H1 (cell line): ENCODE data around the gene SSBP3. TPM values are rescaled to one million over a fixed set of nuclear protein-coding genes. Genes with fewer than 3 reads are reported as not detected.
A peak's percentile ranks its signal among the peaks of the same experiment; 100 is the strongest.

Source experiments
- CTCF ChIA-PET: fragments of 300-600 bp; sonication (Branson Sonifier 250); formaldehyde crosslinking; loops from one replicate; lab custom pipeline; 2021; ENCODE audit not compliant: partially characterized antibody; lab: Charles Lee
- POLR2A ChIA-PET: fragments of 300-600 bp; sonication (Branson Sonifier 250); formaldehyde crosslinking; loops from one replicate; lab custom pipeline; 2021; ENCODE audit warnings: inconsistent platforms; ENCODE audit not compliant: partially characterized antibody; lab: Charles Lee
- DNase-seq, 2 experiments: peaks; one replicate each; pipeline versions ENCODE4 v3.0.0 to v3.0.0-alpha.2; 2010 to 2022; ENCODE audit warnings: low spot score in 2 of 2, low read depth in 1 of 2, mixed read lengths in 1 of 2
- FAIRE-seq: peaks from 2 replicates; lab custom pipeline; 2011; peaks lifted over from hg19 to GRCh38; lab: Jason Lieb, UNC
- H2AFZ ChIP-seq: 2 replicates; pipeline ENCODE4 v1.8.1; 2012; ENCODE audit warnings: low read length, inconsistent platforms
- H2AK5ac ChIP-seq: 2 replicates; pipeline ENCODE4 v1.6.1; 2013; ENCODE audit warnings: low read depth, low read length
- H2BK120ac ChIP-seq: replicated peaks from 2 replicates; pipeline ENCODE3; 2013; ENCODE audit warnings: low read depth, low read length, inconsistent platforms
- H2BK12ac ChIP-seq: 2 replicates; pipeline ENCODE4 v1.6.1; 2013; ENCODE audit warnings: low read depth, low read length
- H2BK15ac ChIP-seq: 2 replicates; pipeline ENCODE4 v1.6.1; 2013; ENCODE audit warnings: low read length
- H2BK20ac ChIP-seq: 2 replicates; pipeline ENCODE4 v1.6.1; 2013; ENCODE audit warnings: low read length
- H2BK5ac ChIP-seq: 2 replicates; pipeline ENCODE4 v1.6.1; 2013; ENCODE audit warnings: low read depth, low read length
- H3K14ac ChIP-seq: 2 replicates; pipeline ENCODE4 v1.6.1; 2013; ENCODE audit warnings: inconsistent platforms; ENCODE audit not compliant: insufficient read length
- H3K18ac ChIP-seq: 2 replicates; pipeline ENCODE4 v1.6.1; 2013; ENCODE audit warnings: low read length; ENCODE audit errors: extremely low read depth
- H3K23ac ChIP-seq: 2 replicates; pipeline ENCODE4 v1.6.1; 2013; ENCODE audit warnings: inconsistent platforms; ENCODE audit not compliant: insufficient read length
- H3K23me2 ChIP-seq: 2 replicates; pipeline ENCODE4 v1.6.1; 2013; ENCODE audit warnings: low read depth, low read length
- H3K27ac ChIP-seq: 2 replicates; pipeline ENCODE4 v1.6.1; 2011; ENCODE audit warnings: low read depth, low read length, inconsistent platforms
- H3K27me3 ChIP-seq, 4 experiments: replicated peaks in 1 of 4; 1 replicate in 1 of 4; 2 replicates in 3 of 4; pipeline versions ENCODE4 v1.6.1 to v1.8.1; 2011 to 2013; ENCODE audit warnings: low read length in 3 of 4, mild to moderate bottlenecking in 3 of 4, inconsistent platforms in 2 of 4, mixed read lengths in 2 of 4, moderate library complexity in 1 of 4; ENCODE audit not compliant: control insufficient read depth in 3 of 4, insufficient read depth in 3 of 4; ENCODE audit errors: extremely low read depth in 1 of 4
- H3K36me3 ChIP-seq, 4 experiments: 2 replicates each; pipeline versions ENCODE4 v1.6.1 to v1.8.1; 2011 to 2013; ENCODE audit warnings: mild to moderate bottlenecking in 4 of 4, low read length in 3 of 4, moderate library complexity in 2 of 4, control low read depth in 1 of 4, inconsistent platforms in 1 of 4; ENCODE audit not compliant: insufficient read depth in 4 of 4, control insufficient read depth in 2 of 4
- H3K4ac ChIP-seq: replicated peaks from 2 replicates; pipeline ENCODE3; 2013; ENCODE audit warnings: low read length, low read depth, mixed read lengths, inconsistent platforms; ENCODE audit not compliant: insufficient read length
- H3K4me1 ChIP-seq, 4 experiments: replicated peaks in 1 of 4; 1 replicate in 1 of 4; 2 replicates in 3 of 4; pipeline versions ENCODE4 v1.6.1 to v1.8.1; 2011 to 2013; ENCODE audit warnings: low read length in 3 of 4, inconsistent platforms in 2 of 4, mixed read lengths in 1 of 4; ENCODE audit not compliant: insufficient read depth in 4 of 4, control insufficient read depth in 3 of 4
- H3K4me2 ChIP-seq, 2 experiments: 2 replicates each; pipeline versions ENCODE4 v1.6.1 to v1.8.1; 2011 to 2013; ENCODE audit warnings: low read depth in 2 of 2, low read length in 2 of 2, control low read depth in 1 of 2, inconsistent platforms in 1 of 2, mild to moderate bottlenecking in 1 of 2; ENCODE audit not compliant: insufficient read depth in 1 of 2
- H3K4me3 ChIP-seq, 4 experiments: fragments of 200-600, 300-600 bp in 1 of 4; sonication (generic), shearing (Covaris generic), sonication (Bioruptor Twin) in 1 of 4; 2 replicates each; pipeline versions ENCODE4 v1.5.1 to v1.8.1; 2011 to 2016; ENCODE audit warnings: low read length in 4 of 4, low read depth in 3 of 4, control low read depth in 2 of 4, inconsistent platforms in 2 of 4, mild to moderate bottlenecking in 2 of 4, mixed read lengths in 1 of 4, moderate library complexity in 1 of 4; ENCODE audit not compliant: insufficient read depth in 2 of 4; ENCODE audit errors: extremely low read depth in 1 of 4
- H3K56ac ChIP-seq: replicated peaks from 2 replicates; pipeline ENCODE3; 2013; ENCODE audit warnings: low read depth, mild to moderate bottlenecking, mixed read lengths, low read length, inconsistent platforms; ENCODE audit not compliant: insufficient read length
- H3K79me1 ChIP-seq: 2 replicates; pipeline ENCODE4 v1.6.1; 2013; ENCODE audit warnings: low read depth, low read length, control low read depth
- H3K79me2 ChIP-seq, 2 experiments: 2 replicates each; pipeline versions ENCODE4 v1.6.1 to v1.8.1; 2012 to 2013; ENCODE audit warnings: low read length in 2 of 2, mild to moderate bottlenecking in 2 of 2, inconsistent platforms in 1 of 2; ENCODE audit not compliant: insufficient read depth in 2 of 2, control insufficient read depth in 1 of 2
- H3K9ac ChIP-seq, 4 experiments: replicated peaks in 1 of 4; 1 replicate in 1 of 4; 2 replicates in 3 of 4; pipeline versions ENCODE4 v1.6.1 to v1.8.1; 2011 to 2013; ENCODE audit warnings: low read depth in 3 of 4, low read length in 3 of 4, control low read depth in 2 of 4, mild to moderate bottlenecking in 2 of 4, moderate library complexity in 2 of 4, inconsistent platforms in 1 of 4; ENCODE audit errors: extremely low read depth in 1 of 4
- H3K9me3 ChIP-seq, 2 experiments: 2 replicates each; pipeline versions ENCODE4 v1.6.1 to v1.8.1; 2012 to 2013; ENCODE audit warnings: mild to moderate bottlenecking in 2 of 2, moderate library complexity in 2 of 2, control low read depth in 1 of 2, inconsistent platforms in 1 of 2, low read depth in 1 of 2, low read length in 1 of 2, mixed read lengths in 1 of 2; ENCODE audit not compliant: insufficient read depth in 2 of 2
- H4K20me1 ChIP-seq, 2 experiments: replicated peaks in 1 of 2; 2 replicates each; pipeline versions ENCODE3 to v1.8.1; 2011 to 2013; ENCODE audit warnings: inconsistent platforms in 2 of 2, low read length in 2 of 2, mild to moderate bottlenecking in 1 of 2; ENCODE audit not compliant: insufficient read depth in 2 of 2, control insufficient read depth in 1 of 2
- H4K5ac ChIP-seq: 2 replicates; pipeline ENCODE4 v1.6.1; 2013; ENCODE audit warnings: low read length, low read depth, mixed read lengths, inconsistent platforms; ENCODE audit not compliant: insufficient read length
- H4K8ac ChIP-seq: 2 replicates; pipeline ENCODE4 v1.8.0; 2013; ENCODE audit warnings: mild to moderate bottlenecking, moderate library complexity, low read length, inconsistent platforms; ENCODE audit not compliant: insufficient read depth; ENCODE audit errors: extremely low read depth
- H4K91ac ChIP-seq: replicated peaks from 2 replicates; pipeline ENCODE3; 2013; ENCODE audit warnings: low read length, mixed read lengths, inconsistent platforms; ENCODE audit not compliant: insufficient read length
- CBX5 ChIP-seq: fragments of 300-800, 300-1000 bp; sonication (generic); IDR thresholded peaks from 2 replicates; pipeline ENCODE4 v1.7.1; 2016; ENCODE audit warnings: antibody characterized with exemption, low read length, low read depth
- CTCF ChIP-seq, 3 experiments: IDR thresholded peaks; 1 replicate in 2 of 3; 2 replicates in 1 of 3; pipeline versions ENCODE4 v1.5.1 to v1.6.1; 2011; ENCODE audit warnings: low read length in 3 of 3, mild to moderate bottlenecking in 3 of 3, inconsistent platforms in 2 of 3, low read depth in 1 of 3, moderate library complexity in 1 of 3; ENCODE audit not compliant: insufficient read depth in 1 of 3; ENCODE audit errors: control extremely low read depth in 1 of 3
- EP300 ChIP-seq, 2 experiments: IDR thresholded peaks; 1 replicate in 1 of 2; 2 replicates in 1 of 2; pipeline ENCODE4 v1.6.1; 2011 to 2012; ENCODE audit warnings: low read depth in 2 of 2, low read length in 2 of 2, mild to moderate bottlenecking in 2 of 2, borderline replicate concordance in 1 of 2, inconsistent platforms in 1 of 2, moderate library complexity in 1 of 2
- MAFK ChIP-seq: IDR thresholded peaks from 2 replicates; pipeline ENCODE4 v1.6.1; 2012; ENCODE audit warnings: low read depth, mild to moderate bottlenecking, improper control_type of control experiment, low read length
- POU5F1 ChIP-seq: IDR thresholded peaks from 2 replicates; pipeline ENCODE4 v1.6.1; 2011; ENCODE audit warnings: low read depth, mild to moderate bottlenecking, low read length, moderate library complexity
- RAD21 ChIP-seq, 2 experiments: IDR thresholded peaks in 1 of 2; conservative IDR thresholded peaks in 1 of 2; 2 replicates each; pipeline ENCODE4 v1.6.1; 2011; ENCODE audit warnings: low read depth in 2 of 2, low read length in 2 of 2, improper control_type of control experiment in 1 of 2, inconsistent platforms in 1 of 2, mild to moderate bottlenecking in 1 of 2, moderate library complexity in 1 of 2
- SP1 ChIP-seq: IDR thresholded peaks from 2 replicates; pipeline ENCODE4 v1.6.1; 2011; ENCODE audit warnings: low read depth, low read length
- SP4 ChIP-seq: IDR thresholded peaks from 2 replicates; pipeline ENCODE4 v1.6.1; 2012; ENCODE audit warnings: low read length, inconsistent platforms
- WGBS, 2 experiments: shearing (Covaris generic) in 1 of 2; methylation state at CpG; one replicate each; pipeline versions ENCODE4 v1.1.6 to v1.1.7; 2013 to 2015; ENCODE audit warnings: low lambda C conversion rate in 2 of 2, mixed read lengths in 2 of 2, inconsistent platforms in 1 of 2, low coverage in 1 of 2, missing lambda C conversion rate in 1 of 2; ENCODE audit not compliant: insufficient replicate concordance in 2 of 2, insufficient coverage in 1 of 2, insufficient read length in 1 of 2; ENCODE audit errors: extremely low coverage in 1 of 2, missing lambda C conversion rate in 1 of 2; 5-methylcytosine and 5-hydroxymethylcytosine counted together
- polyA plus RNA-seq, 7 experiments: library from polyadenylated mRNA; depleted of rRNA in 3 of 7; stranded (reverse) in 5 of 7; unstranded in 2 of 7; fragments of >200 nt in 5 of 7; fragments of 200-250 nt in 2 of 7; gene quantifications; 1 replicate in 5 of 7; 2 replicates in 1 of 7; 4 replicates in 1 of 7; pipeline versions ENCODE4 v1.2.1 to v1.2.3, GENCODE V29; 2011 to 2013; ENCODE audit warnings: missing spikeins in 2 of 7, mixed read lengths in 2 of 7
- total RNA-seq: library from RNA; stranded (reverse); fragmentation: NEBNext Ultra II Directional; extraction: Animal tissue kit (Norgen Biotek cat#: 25700); gene quantifications from 2 replicates; pipeline ENCODE4 v1.2.1, GENCODE V29; 2021

The SSBP3 gene
- total and polyA plus RNA-seq, 2 of the 8 experiments (the other 6 are each of a cell fraction or from before 2014, with no cell fraction given): 99.7 to 133 TPM

DNA sequence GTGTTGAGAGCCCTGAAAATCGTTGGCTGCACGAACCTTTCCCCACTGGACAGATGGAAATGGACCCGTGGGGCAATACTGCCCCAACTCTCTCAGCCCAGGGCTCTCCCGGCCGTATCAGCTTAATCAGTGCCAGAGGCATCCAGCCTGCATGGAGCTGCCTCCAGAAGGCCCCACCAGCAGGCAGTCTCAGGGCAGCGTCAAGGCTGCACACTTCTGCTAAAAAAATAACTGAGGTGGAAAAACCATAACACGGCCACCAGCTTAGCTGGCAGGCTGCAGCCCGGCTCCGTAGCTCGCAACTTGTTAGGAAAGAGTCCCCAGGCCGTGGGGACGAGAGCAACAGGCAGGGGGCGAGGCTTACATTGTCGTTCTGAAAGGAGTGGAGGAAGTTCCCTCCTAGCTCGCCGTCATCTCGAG, 178.3 kb downstream of the SSBP3 start:
- H2AK5ac ChIP-seq: no peak overlapping the region
- H3K79me2 ChIP-seq: no peaks in the 10 kb centered on the region
- H2BK12ac ChIP-seq: no peak overlapping the region
- H2BK120ac ChIP-seq: no peak overlapping the region
- H4K91ac ChIP-seq: no peak overlapping the region
- no peak overlapping the region for H3K9ac ChIP-seq
- no peaks in the 10 kb centered on the region; a peak in 1 of 4 replicates for H3K9me3 ChIP-seq
- H3K4ac ChIP-seq: no peak overlapping the region
- no peaks in the 10 kb centered on the region for H3K27me3 ChIP-seq
- no peak overlapping the region for H3K4me2 ChIP-seq
- H3K36me3 ChIP-seq: peaks cover 0 to 8% (median 2%) of the 10 kb centered on the region in 4 experiments; a peak in 2 of 8 replicates
- H2AFZ ChIP-seq: no peak overlapping the region
- H3K79me1 ChIP-seq: no peaks in the 10 kb centered on the region; the same call in 1 of the 2 replicates
- POLR2A ChIA-PET: interaction anchor here (1.2 to 5.3 kb wide), 2 partner anchors 27 to 178 kb away, joined by 3 to 20 read pairs; partner anchors contain the start of genes CYB5RL, MRPL37 and SSBP3
- H3K4me1 ChIP-seq: peaks cover 0 to 10% (median 6%) of the 10 kb centered on the region in 4 experiments; a peak in 3 of 7 replicates
- H3K14ac ChIP-seq: no peak overlapping the region
- H3K23ac ChIP-seq: no peak overlapping the region
- no peak overlapping the region for H3K4me3 ChIP-seq
- no peak for DNase-seq
- H3K27ac ChIP-seq: no peak overlapping the region
- 85% methylated on average over 17 of the region's 17 CpGs; no CpG with 5 or more reads in 1 of the 2 experiments for WGBS, 2 experiments
- no peak overlapping the region; the same call in 1 of the 2 replicates for H4K8ac ChIP-seq
- no peaks in the 10 kb centered on the region for H3K23me2 ChIP-seq
- TF ChIP-seq RAD21 (IDR thresholded peaks at IDR 0.05 in 1 of 2, conservative IDR thresholded peaks at IDR 0.05 in 1 of 2; ENCODE audit: low read depth in 2 of 2, low read length in 2 of 2) (peak; percentile 21 to 41; a peak in 2 of 4 replicates), EP300 (IDR thresholded peaks at IDR 0.05; ENCODE audit: borderline replicate concordance in 1 of 2, low read depth in 2 of 2, low read length in 2 of 2) (no peak), SP4 (no peak), POU5F1 (no peak), MAFK (no peak), CTCF (IDR thresholded peaks at IDR 0.05; ENCODE audit: control extremely low read depth in 1 of 3, insufficient read depth in 1 of 3, low read depth in 1 of 3, low read length in 3 of 3) (peak; percentile 13 to 34 (median 25); a peak in 2 of 4 replicates), CBX5 (no peak), SP1 (no peak)
- TF ChIP-seq, all 59 proteins: peak for 2
- Histone ChIP-seq H2BK20ac (no peak overlapping the region), H2BK15ac (no peak overlapping the region), H3K56ac (no peak overlapping the region), H2BK5ac (no peak overlapping the region), H4K5ac (no peak overlapping the region), H3K18ac (no peak overlapping the region), H4K20me1 (peaks cover 0 to 9% of the 10 kb centered on the region in 2 experiments)
- CTCF ChIA-PET: interaction anchor here (0.6 to 3.0 kb wide), 21 partner anchors 8 to 272 kb away, joined by 3 to 10 read pairs (median 4); partner anchors contain the start of genes CYB5RL and MRPL37
- no peak for FAIRE-seq
